Upper lobe of left lung (tissue), 6 donors: ENCODE results near the gene WDR26. TPM values are rescaled to one million over a fixed set of nuclear protein-coding genes. Genes with fewer than 3 reads are reported as not detected.
"Not testable (repeated sequence)": the region's sequence is repeated elsewhere in the genome, so short reads cannot be mapped to it uniquely, and the experiment has no call there.

Source experiments
- ATAC-seq, 2 donors: fragments of 200-7000 bp; cut with Tn5 transposase; one replicate each; pipeline ENCODE4 v1.9.1; 2022; ENCODE audit warnings: mild to moderate bottlenecking in 2 of 2, moderate library complexity in 2 of 2; ENCODE audit not compliant: low FRiP score in 2 of 2
- DNase-seq, 2 donors: peaks; one replicate each; pipeline ENCODE4 v3.0.0-alpha.2; 2019 to 2020
- H3K27ac ChIP-seq, 4 donors: fragments of 200-600 bp; sonication (generic); one replicate each; pipeline ENCODE4 v1.5.1; 2016 to 2019
- H3K27me3 ChIP-seq, 4 donors: fragments of 200-600 bp; sonication (generic); one replicate each; pipeline ENCODE4 v1.5.1; 2017 to 2019
- H3K36me3 ChIP-seq, 4 donors: fragments of 200-600 bp; sonication (generic); one replicate each; pipeline ENCODE4 v1.5.1; 2016 to 2019
- H3K4me1 ChIP-seq, 4 donors: fragments of 200-600 bp; sonication (generic); one replicate each; pipeline ENCODE4 v1.5.1; 2018 to 2019
- H3K4me3 ChIP-seq, 4 donors: fragments of 200-600 bp; sonication (generic); one replicate each; pipeline ENCODE4 v1.5.1; 2017 to 2019; ENCODE audit warnings: mild to moderate bottlenecking in 2 of 4, moderate library complexity in 1 of 4
- H3K9me3 ChIP-seq, 4 donors: fragments of 200-600 bp; sonication (generic); one replicate each; pipeline ENCODE4 v1.5.1; 2018 to 2019
- CTCF ChIP-seq, 6 experiments: fragments of 450-650 bp in 4 of 6; fragments of 200-600 bp in 2 of 6; sonication (generic) in 2 of 6; IDR thresholded peaks; one replicate each; pipeline ENCODE4 v1.5.1; 2016 to 2019; ENCODE audit warnings: antibody characterized with exemption in 6 of 6
- EP300 ChIP-seq, 4 donors: sonication (generic); formaldehyde crosslinking; IDR thresholded peaks; one replicate each; pipeline ENCODE4 v1.5.1; 2017; ENCODE audit warnings: antibody characterized with exemption in 4 of 4, control low read depth in 2 of 4
- POLR2A ChIP-seq, 4 donors: fragments of 450-650 bp; IDR thresholded peaks; one replicate each; pipeline ENCODE4 v1.5.1; 2016 to 2017; ENCODE audit warnings: antibody characterized with exemption in 4 of 4, mild to moderate bottlenecking in 2 of 4
- POLR2AphosphoS5 ChIP-seq, 2 donors: sonication (generic); formaldehyde crosslinking; IDR thresholded peaks; one replicate each; pipeline ENCODE4 v1.5.1; 2017; ENCODE audit warnings: antibody characterized with exemption in 2 of 2
- WGBS, 2 donors: methylation state at CpG; one replicate each; pipeline ENCODE4 v1.1.5; 2017 to 2018; 5-methylcytosine and 5-hydroxymethylcytosine counted together
- small RNA-seq, 4 donors: library from RNA; depleted of rRNA; stranded (forward); fragments of <200 nt; gene quantifications; one replicate each; pipeline ENCODE3, GENCODE V24; 2016
- total RNA-seq, 6 donors: library from RNA; depleted of rRNA in 4 of 6; stranded (reverse); fragments of >200 nt in 4 of 6; gene quantifications; one replicate each; pipeline versions ENCODE4 v1.1.0 to v1.2.1, GENCODE V29; 2016 to 2021
- donor health status: DM: no; HTN: no; CAD: no; lungs with moderate emphysema.
- donor health status: DM: no; HTN: yes; CAD: no; lungs with severe emphysema.

The WDR26 gene
- total RNA-seq, 6 donors from 2014 or later, result 75.8 to 145 (median 91.2) TPM

- peak overlapping the region in 3 of 4 donors; percentile 51 to 79 (median 77) for H3K27ac ChIP-seq
- peak overlapping the region; percentile 47 to 57 (median 51) for H3K4me3 ChIP-seq
- DNase-seq (peak; percentile 44 to 86), ATAC-seq (peak; percentile 70 to 72)
- H3K9me3 ChIP-seq, result peaks cover 14 to 24% (median 21%) of the 10 kb centered on the region in 4 donors
- H3K27me3 ChIP-seq, H3K36me3 ChIP-seq, H3K4me1 ChIP-seq: not testable (repeated sequence)
- 9 to 12% methylated on average over 26 to 27 of the region's 36 CpGs for WGBS, 2 donors
- TF ChIP-seq POLR2A (IDR thresholded peaks at IDR 0.05), result peak in 1 of 4 donors; percentile 55
Observed at GRCh38 chr1:224340453-224341384, 93.9 kb downstream of the WDR26 start.

- WGBS, 2 donors, result 51 to 56% methylated on average over 2 to 4 of the region's 4 CpGs
- Histone ChIP-seq H3K36me3 (no peaks in the 10 kb centered on the region), H3K4me3 (no peak overlapping the region), H3K27ac (peak overlapping the region in 3 of 4 donors; percentile 32 to 63 (median 60)), H3K9me3 (peaks cover 14 to 21% (median 20%) of the 10 kb centered on the region in 4 donors), H3K4me1 (peaks cover 0 to 9% (median 5%) of the 10 kb centered on the region in 4 donors), H3K27me3 (no peaks in the 10 kb centered on the region)
- ATAC-seq (peak in 1 of 2 donors; percentile 55), DNase-seq (no peak)
- TF ChIP-seq POLR2AphosphoS5 (IDR thresholded peaks at IDR 0.05) (no peak), CTCF (IDR thresholded peaks at IDR 0.05) (no peak), EP300 (IDR thresholded peaks at IDR 0.05) (no peak), POLR2A (IDR thresholded peaks at IDR 0.05) (no peak)
Observed at GRCh38 chr1:224339442-224340033, 95.1 kb downstream of the WDR26 start.

- DNase-seq (peak in 1 of 2 donors; percentile 42), ATAC-seq (peak; percentile 52 to 88)
- Histone ChIP-seq H3K9me3 (peaks cover 3 to 8% (median 7%) of the 10 kb centered on the region in 4 donors), H3K27me3 (no peaks in the 10 kb centered on the region), H3K4me1 (peaks cover 0 to 15% (median 5%) of the 10 kb centered on the region in 4 donors), H3K27ac (peak overlapping the region in 3 of 4 donors; percentile 30 to 60 (median 32)), H3K36me3 (no peaks in the 10 kb centered on the region), H3K4me3 (no peak overlapping the region)
- 40 to 67% methylated on average over 4 of the region's 4 CpGs for WGBS, 2 donors
- TF ChIP-seq EP300 (IDR thresholded peaks at IDR 0.05) (no peak), CTCF (IDR thresholded peaks at IDR 0.05) (no peak), POLR2A (IDR thresholded peaks at IDR 0.05) (no peak), POLR2AphosphoS5 (IDR thresholded peaks at IDR 0.05) (no peak)
Observed at GRCh38 chr1:224338150-224338838, 96.3 kb downstream of the WDR26 start.

Small RNAs within 50 kb of the gene (small RNA-seq; reads per million reads assigned to genes)
- gene MIR4742, result 0 to 0.86 (median 0.03) reads per million in 4 donors

Other genes starting within 250 kb of the WDR26 start
- 10 to 100 TPM; 20.2 to 56.6 (median 34.1) TPM for gene NVL, start 104.6 kb downstream of the WDR26 start, total RNA-seq
- gene CNIH4, start 77.9 kb downstream of the WDR26 start, total RNA-seq, result 10 to 100 TPM; 19.2 to 86.6 (median 38.5) TPM
- gene CNIH3, start 181.5 kb upstream of the WDR26 start, total RNA-seq, result 1 to 10 TPM in 5 of 6 donors, under 1 TPM in 1; 0.39 to 4.2 (median 2.1) TPM